ENCODE data around the gene POLR2J.
A peak's percentile ranks its signal among the peaks of the same experiment; 100 is the strongest.

DNA sequence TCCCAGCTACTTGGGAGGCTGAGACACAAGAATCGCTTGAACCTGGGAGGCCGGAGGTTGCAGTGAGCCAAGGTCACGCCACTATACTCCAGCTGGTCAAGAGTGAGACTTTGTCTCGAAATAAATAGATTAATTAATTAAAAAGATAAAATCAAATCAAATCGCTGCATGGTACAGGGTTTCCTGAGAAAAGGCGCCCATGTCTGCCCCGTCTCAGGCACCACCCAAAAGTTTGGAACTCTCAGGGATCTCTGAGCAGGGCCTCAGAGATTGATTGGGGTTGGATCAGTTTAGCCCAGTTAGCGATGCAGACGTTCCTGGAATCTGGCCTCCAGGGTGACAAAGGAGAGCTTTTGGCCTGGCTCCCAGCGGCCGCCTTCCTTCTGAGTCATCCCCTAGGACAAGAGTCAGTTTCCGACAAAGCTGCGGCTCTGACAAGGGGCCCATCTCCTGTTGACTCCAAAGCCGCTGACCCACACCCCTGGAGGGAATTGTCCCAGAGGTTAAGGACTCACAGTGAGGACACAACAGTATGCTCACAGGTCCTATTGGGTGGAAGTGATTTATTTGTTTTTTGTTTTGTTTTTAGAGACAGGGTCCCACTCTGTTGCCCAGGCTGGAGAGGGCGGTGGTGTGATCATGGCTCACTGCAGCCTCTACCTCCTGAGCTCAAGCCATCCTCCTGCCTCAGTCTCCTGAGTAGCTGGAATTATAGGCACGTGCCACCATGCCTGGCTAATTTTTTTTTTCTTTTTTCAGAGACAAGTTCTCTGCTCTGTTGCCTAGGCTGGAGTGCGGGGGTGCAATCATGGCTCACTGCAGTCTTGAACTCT is 38.5 kb downstream of the POLR2J start:
- TF ChIP-seq, protein P1, sequence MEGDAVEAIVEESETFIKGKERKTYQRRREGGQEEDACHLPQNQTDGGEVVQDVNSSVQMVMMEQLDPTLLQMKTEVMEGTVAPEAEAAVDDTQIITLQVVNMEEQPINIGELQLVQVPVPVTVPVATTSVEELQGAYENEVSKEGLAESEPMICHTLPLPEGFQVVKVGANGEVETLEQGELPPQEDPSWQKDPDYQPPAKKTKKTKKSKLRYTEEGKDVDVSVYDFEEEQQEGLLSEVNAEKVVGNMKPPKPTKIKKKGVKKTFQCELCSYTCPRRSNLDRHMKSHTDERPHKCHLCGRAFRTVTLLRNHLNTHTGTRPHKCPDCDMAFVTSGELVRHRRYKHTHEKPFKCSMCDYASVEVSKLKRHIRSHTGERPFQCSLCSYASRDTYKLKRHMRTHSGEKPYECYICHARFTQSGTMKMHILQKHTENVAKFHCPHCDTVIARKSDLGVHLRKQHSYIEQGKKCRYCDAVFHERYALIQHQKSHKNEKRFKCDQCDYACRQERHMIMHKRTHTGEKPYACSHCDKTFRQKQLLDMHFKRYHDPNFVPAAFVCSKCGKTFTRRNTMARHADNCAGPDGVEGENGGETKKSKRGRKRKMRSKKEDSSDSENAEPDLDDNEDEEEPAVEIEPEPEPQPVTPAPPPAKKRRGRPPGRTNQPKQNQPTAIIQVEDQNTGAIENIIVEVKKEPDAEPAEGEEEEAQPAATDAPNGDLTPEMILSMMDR (IDR thresholded peaks at IDR 0.05) = no peak
- TF ChIP-seq, protein P2, sequence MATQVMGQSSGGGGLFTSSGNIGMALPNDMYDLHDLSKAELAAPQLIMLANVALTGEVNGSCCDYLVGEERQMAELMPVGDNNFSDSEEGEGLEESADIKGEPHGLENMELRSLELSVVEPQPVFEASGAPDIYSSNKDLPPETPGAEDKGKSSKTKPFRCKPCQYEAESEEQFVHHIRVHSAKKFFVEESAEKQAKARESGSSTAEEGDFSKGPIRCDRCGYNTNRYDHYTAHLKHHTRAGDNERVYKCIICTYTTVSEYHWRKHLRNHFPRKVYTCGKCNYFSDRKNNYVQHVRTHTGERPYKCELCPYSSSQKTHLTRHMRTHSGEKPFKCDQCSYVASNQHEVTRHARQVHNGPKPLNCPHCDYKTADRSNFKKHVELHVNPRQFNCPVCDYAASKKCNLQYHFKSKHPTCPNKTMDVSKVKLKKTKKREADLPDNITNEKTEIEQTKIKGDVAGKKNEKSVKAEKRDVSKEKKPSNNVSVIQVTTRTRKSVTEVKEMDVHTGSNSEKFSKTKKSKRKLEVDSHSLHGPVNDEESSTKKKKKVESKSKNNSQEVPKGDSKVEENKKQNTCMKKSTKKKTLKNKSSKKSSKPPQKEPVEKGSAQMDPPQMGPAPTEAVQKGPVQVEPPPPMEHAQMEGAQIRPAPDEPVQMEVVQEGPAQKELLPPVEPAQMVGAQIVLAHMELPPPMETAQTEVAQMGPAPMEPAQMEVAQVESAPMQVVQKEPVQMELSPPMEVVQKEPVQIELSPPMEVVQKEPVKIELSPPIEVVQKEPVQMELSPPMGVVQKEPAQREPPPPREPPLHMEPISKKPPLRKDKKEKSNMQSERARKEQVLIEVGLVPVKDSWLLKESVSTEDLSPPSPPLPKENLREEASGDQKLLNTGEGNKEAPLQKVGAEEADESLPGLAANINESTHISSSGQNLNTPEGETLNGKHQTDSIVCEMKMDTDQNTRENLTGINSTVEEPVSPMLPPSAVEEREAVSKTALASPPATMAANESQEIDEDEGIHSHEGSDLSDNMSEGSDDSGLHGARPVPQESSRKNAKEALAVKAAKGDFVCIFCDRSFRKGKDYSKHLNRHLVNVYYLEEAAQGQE (IDR thresholded peaks at IDR 0.05; ENCODE audit: insufficient read depth in 1 of 2, low read depth in 2 of 2, low read length in 1 of 2) = no peak
- TF ChIP-seq TCF7L2 (IDR thresholded peaks at IDR 0.05; ENCODE audit: low read depth, low read length) = no peak
- TF ChIP-seq SIN3A (IDR thresholded peaks at IDR 0.05; ENCODE audit: borderline replicate concordance, insufficient read depth, low read depth, low read length) = 0 out of 2 replicates have a peak, but pooled peaks have one; percentile 36

All from Panc1 (cell line).